A673 (cell line): Measurements from ENCODE around the gene LPCAT2. TPM values are rescaled to one million over a fixed set of nuclear protein-coding genes. Genes with fewer than 3 reads are reported as not detected.

ENCODE experiments used
- BruUV-seq: library from RNA; stranded (reverse); fragments of 400-500 nt; replicated peaks from 2 replicates; lab custom pipeline; 2021; lab: Mats Ljungman, UMichigan
- CTCF ChIA-PET: fragments of 300-600 bp; sonication (Branson Sonifier 250); formaldehyde crosslinking; loops from one replicate; lab custom pipeline; 2022; ENCODE audit warnings: antibody characterized with exemption; lab: Charles Lee
- POLR2A ChIA-PET: fragments of 300-600 bp; sonication (Branson Sonifier 250); formaldehyde crosslinking; loops from one replicate; lab custom pipeline; 2022; ENCODE audit warnings: antibody characterized with exemption; ENCODE audit not compliant: low non-redundant PET; lab: Charles Lee
- DNase-seq: peaks from one replicate; pipeline ENCODE4 v3.0.0-alpha.2; 2015; ENCODE audit warnings: low spot score
- H3K27ac ChIP-seq: fragments of 200-600 bp; sonication (generic); 2 replicates; pipeline ENCODE4 v1.5.1; 2016; ENCODE audit warnings: mixed run types, low read depth, mild to moderate bottlenecking, mixed read lengths, antibody characterized with exemption, low read length; ENCODE audit not compliant: poor library complexity, severe bottlenecking
- H3K27me3 ChIP-seq: fragments of 200-600 bp; sonication (generic); replicated peaks from 2 replicates; pipeline ENCODE4 v1.6.1; 2017; ENCODE audit warnings: mixed run types, low read depth, mild to moderate bottlenecking, mixed read lengths, antibody characterized with exemption, low read length; ENCODE audit not compliant: insufficient read depth, poor library complexity
- H3K36me3 ChIP-seq: fragments of 200-600 bp; sonication (generic); 2 replicates; pipeline ENCODE4 v1.6.1; 2016; ENCODE audit warnings: mixed run types, mild to moderate bottlenecking, mixed read lengths, antibody characterized with exemption, low read length; ENCODE audit not compliant: insufficient read depth, poor library complexity, severe bottlenecking
- H3K4me1 ChIP-seq: fragments of 200-600 bp; sonication (generic); 2 replicates; pipeline ENCODE4 v1.6.1; 2017; ENCODE audit warnings: mixed run types, mild to moderate bottlenecking, mixed read lengths, antibody characterized with exemption, low read length; ENCODE audit not compliant: insufficient read depth, poor library complexity, severe bottlenecking
- H3K4me3 ChIP-seq: fragments of 200-600 bp; sonication (generic); 2 replicates; pipeline ENCODE4 v1.5.1; 2016; ENCODE audit warnings: low read depth, mixed run types, mild to moderate bottlenecking, mixed read lengths, low read length; ENCODE audit not compliant: poor library complexity, severe bottlenecking
- H3K9me3 ChIP-seq: fragments of 200-600 bp; sonication (generic); 2 replicates; pipeline ENCODE4 v1.6.1; 2016; ENCODE audit warnings: mixed run types, low read depth, mild to moderate bottlenecking, mixed read lengths, antibody characterized with exemption, low read length; ENCODE audit not compliant: poor library complexity, severe bottlenecking
- CTCF ChIP-seq: fragments of 300-800, 200-600 bp; sonication (generic); conservative IDR thresholded peaks from 2 replicates; pipeline ENCODE4 v1.5.1; 2017; ENCODE audit warnings: low read depth, mild to moderate bottlenecking, antibody characterized with exemption, low read length, moderate library complexity, mixed read lengths
- EZH2 ChIP-seq: fragments of 200-600 bp; sonication (generic); IDR thresholded peaks from 2 replicates; pipeline ENCODE4 v1.6.1; 2017; ENCODE audit warnings: borderline replicate concordance, low read depth, mild to moderate bottlenecking, mixed read lengths, antibody characterized with exemption, low read length; ENCODE audit not compliant: poor library complexity, severe bottlenecking
- intact Hi-C: fragments of 100-400 bp; cut with micrococcal nuclease; formaldehyde crosslinking; loops from one replicate; pipeline ENCODE4 v1.10.0; 2022; ENCODE audit not compliant: unreplicated experiment
- total RNA-seq: library from RNA; stranded (reverse); gene quantifications from 2 replicates; pipeline ENCODE4 v1.2.3, GENCODE V29; 2021

Gene LPCAT2
- total RNA-seq, 1 experiment from 2014 or later, result 8.2 TPM

- Histone ChIP-seq H3K27me3 (no peaks in the 10 kb centered on the region), H3K36me3 (no peaks in the 10 kb centered on the region), H3K4me1 (no peaks in the 10 kb centered on the region), H3K4me3 (no peak overlapping the region), H3K27ac (no peak overlapping the region), H3K9me3 (no peaks in the 10 kb centered on the region)
- intact Hi-C loops, result no loop called here
- no TSS peak for BruUV-seq
- DNase-seq, result no peak
- TF ChIP-seq EZH2 (no peak), CTCF (no peak)
- ChIA-PET CTCF (interaction anchor here (0.6 kb wide), 1 partner anchor 90 kb away, joined by 3 read pairs; no protein-coding TSS in a partner anchor), POLR2A (no interaction called here)
Observed at GRCh38 chr16:55624696-55625095, 115.8 kb downstream of the LPCAT2 start.

- no TSS peak for BruUV-seq
- CTCF ChIA-PET, result no interaction called here
Observed at GRCh38 chr16:55625843-55626242, 117.0 kb downstream of the LPCAT2 start.

GRCh38 chr16:55628306-55628968 is 119.6 kb downstream of the LPCAT2 start:
- CTCF ChIA-PET, result no interaction called here
- Histone ChIP-seq H3K9me3 (peaks cover 4% of the 10 kb centered on the region), H3K36me3 (no peaks in the 10 kb centered on the region), H3K27ac (no peak overlapping the region), H3K4me3 (no peak overlapping the region), H3K27me3 (no peaks in the 10 kb centered on the region), H3K4me1 (no peaks in the 10 kb centered on the region)
- TF ChIP-seq EZH2 (no peak), CTCF (no peak)
- POLR2A ChIA-PET, result no interaction called here
- DNase-seq, result no peak
- BruUV-seq, result no TSS peak
- intact Hi-C loops, result no loop called here

More at GRCh38 chr16:55625843-55626242, 117.0 kb downstream of the LPCAT2 start:
- DNase-seq, result no peak
- Histone ChIP-seq H3K27me3 (no peaks in the 10 kb centered on the region), H3K27ac (no peak overlapping the region), H3K9me3 (no peaks in the 10 kb centered on the region), H3K4me1 (no peaks in the 10 kb centered on the region), H3K36me3 (no peaks in the 10 kb centered on the region), H3K4me3 (no peak overlapping the region)
- TF ChIP-seq CTCF (no peak), EZH2 (no peak)
- intact Hi-C loops, result no loop called here
- POLR2A ChIA-PET, result no interaction called here
